Endometrial microvascular endothelial cells (primary cell): ENCODE measurements around the gene SBF2. TPM values are rescaled to one million over a fixed set of nuclear protein-coding genes. Genes with fewer than 3 reads are reported as not detected.

Experiments
- in situ Hi-C: cut with HindIII; loops from 2 replicates; pipeline ENCODE4 v1.10.0; 2017; ENCODE audit warnings: low sequenced_read_pairs, low pct_unique_long_range_greater_than_20kb; ENCODE audit errors: inconsistent ontology term
- total RNA-seq: library from RNA; depleted of rRNA; stranded (reverse); fragments of >200 nt; gene quantifications from one replicate; pipeline ENCODE4 v1.2.3, GENCODE V29; 2015; ENCODE audit errors: inconsistent ontology term

SBF2 gene
- total RNA-seq, 1 donor from 2014 or later, result 26.6 TPM

DNA sequence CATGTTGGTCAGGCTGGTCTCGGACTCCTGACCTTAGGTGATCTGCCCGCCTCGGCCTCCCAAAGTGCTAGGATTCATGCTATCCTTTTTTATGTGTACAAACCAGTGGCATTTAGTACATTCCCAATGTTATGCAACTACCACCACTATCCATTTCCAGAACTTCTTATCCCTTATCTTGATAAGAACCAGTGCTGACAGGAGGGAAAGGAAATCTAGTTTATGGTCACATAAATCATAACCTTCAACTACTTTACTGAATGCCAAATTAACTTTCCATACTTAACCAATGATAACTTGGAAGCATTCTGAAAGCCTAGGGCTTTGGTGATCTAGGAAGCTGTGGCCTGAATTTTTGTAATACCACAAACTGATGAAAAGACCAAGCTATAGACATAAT is 459.7 kb downstream of the SBF2 start:
- in situ Hi-C loops, result no loop called here

DNA sequence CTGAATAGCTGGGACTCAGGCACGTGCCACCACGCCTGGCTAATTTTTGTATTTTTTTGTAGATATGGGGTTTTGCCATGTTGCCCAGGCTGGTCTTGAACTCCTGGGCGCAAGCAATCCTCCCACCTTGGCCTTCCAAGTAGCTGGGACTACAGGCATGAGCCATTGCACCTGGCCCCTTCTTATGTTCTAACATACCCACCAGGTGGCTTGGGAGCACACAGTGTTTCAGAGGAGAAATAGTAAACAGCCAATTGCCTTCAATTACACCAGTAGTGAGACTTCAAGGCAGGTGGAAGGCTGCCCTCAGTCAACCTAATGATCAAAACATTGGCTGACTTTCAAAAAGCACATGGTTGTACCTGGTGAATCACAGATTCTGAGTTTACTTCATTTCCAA is 462.9 kb downstream of the SBF2 start:
- in situ Hi-C loops, result no loop called here

- in situ Hi-C loops, result no loop called here
Observed at GRCh38 chr11:9827708-9828107, 466.3 kb downstream of the SBF2 start.

- in situ Hi-C loops, result no loop called here
Observed at GRCh38 chr11:9826390-9826789, 467.6 kb downstream of the SBF2 start.

GRCh38 chr11:9825895-9826294 is 468.1 kb downstream of the SBF2 start:
- in situ Hi-C loops, result no loop called here

DNA sequence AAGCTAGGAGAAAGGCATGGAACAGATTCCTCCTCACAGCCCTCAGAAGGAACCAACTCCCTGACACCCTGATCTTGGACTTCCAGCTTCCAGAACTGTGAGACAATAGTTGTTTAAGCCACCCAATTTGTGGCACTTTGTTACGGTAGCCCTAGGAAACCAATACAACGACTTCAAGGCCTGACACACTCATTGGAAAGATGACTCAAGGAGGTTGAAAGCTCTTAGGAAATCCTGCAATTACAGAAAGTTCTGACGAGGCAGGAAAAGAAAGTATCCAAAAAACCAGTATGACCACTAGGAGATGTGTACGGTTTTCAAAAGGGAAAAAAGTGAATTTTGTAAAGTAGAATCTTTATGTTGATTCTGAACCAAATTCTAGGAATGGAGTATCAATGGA is 468.7 kb downstream of the SBF2 start:
- in situ Hi-C loops, result no loop called here

DNA sequence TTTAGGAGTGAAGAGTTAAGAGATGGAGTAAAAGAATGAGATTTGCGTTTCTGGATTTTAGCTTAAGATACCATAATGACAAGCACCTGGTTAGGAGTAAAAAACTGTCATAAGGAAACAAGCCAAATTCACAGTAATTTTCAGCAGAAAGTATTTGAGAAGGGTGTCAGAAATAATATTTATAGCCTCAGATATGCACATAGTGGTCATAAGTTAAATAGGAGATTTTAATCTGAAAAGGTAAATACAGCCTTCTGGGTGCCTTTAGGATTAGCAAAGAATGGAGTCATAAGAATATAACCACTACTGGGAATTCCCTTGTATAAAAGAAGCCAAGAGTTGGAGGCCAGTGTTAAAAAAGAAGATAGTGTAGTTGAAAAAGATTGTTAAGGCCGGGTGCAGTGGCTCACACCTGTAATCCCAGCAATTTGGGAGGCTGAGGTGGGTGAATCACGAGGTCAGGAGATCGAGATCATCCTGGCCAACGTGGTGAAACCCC is 470.1 kb downstream of the SBF2 start:
- in situ Hi-C loops, result no loop called here

GRCh38 chr11:9823439-9823838 is 470.6 kb downstream of the SBF2 start:
- in situ Hi-C loops, result no loop called here

DNA sequence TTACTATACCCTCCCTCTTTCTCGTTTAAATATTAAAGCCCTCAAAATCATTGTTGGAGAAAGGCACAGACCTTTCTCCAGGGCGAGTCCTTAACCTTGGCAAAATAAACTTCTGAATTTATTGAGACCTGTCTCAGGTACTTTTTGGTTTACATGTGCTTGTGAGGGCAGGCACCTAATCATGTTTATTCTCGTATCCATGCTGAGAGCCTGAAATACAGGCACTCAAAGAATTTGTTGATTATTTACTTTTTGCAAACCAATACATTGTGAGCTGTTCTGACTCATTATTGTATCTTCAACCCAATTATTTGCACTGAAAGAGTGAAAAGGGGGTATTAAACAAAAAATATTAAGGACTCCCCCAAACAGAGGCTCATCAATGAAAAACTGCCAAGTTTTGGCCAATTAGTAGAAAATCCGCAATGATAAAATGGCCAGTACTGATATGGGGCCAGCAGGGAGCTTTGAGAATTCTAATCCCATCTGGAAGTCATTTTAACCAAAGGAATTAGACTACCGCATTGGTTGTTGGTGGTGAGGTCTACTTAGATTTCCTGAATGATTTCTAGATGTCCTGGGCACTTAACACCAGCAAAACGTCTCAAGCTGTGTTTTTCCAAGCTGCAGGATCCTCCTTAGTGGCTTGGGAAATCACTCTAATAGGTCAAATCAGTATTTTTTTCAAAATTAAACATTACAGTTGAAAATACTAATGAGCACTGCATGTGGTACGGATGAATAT is 472.8 kb downstream of the SBF2 start:
- in situ Hi-C loops, result no loop called here

- in situ Hi-C loops, result no loop called here
Observed at GRCh38 chr11:9820260-9820659, 473.8 kb downstream of the SBF2 start.

- in situ Hi-C loops, result no loop called here
Observed at GRCh38 chr11:9817191-9817590, 476.8 kb downstream of the SBF2 start.

DNA sequence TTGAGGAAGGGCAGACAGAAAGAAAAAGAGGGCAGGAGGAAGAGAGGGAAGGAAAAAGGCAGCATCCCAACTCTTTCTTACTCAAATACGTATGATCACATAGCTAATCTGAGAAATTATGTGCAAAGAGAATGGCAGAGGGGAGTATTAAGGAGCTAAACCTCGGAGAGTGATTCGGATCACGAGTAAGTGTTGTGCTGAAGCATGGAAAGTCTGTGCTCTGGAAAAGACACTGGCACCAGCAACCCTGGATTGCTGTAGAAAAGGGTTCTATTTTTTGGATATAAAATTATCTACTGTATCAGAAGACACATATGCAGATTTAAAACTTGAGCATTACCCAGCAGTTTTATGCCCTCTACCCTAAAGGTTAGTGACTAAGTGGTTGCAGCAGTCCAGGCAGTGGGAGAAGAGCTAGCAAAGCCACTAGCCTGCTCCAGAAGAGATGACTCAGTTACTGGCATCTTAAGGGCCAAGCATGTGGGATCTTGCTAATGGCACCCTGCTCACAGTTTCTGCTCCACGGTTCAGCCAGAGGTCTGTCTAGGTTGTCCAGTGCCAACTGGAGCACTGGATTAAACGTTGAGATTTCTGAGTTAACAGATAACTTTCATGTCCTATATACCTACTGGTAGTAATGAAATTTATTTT is 478.4 kb downstream of the SBF2 start:
- in situ Hi-C loops, result no loop called here

DNA sequence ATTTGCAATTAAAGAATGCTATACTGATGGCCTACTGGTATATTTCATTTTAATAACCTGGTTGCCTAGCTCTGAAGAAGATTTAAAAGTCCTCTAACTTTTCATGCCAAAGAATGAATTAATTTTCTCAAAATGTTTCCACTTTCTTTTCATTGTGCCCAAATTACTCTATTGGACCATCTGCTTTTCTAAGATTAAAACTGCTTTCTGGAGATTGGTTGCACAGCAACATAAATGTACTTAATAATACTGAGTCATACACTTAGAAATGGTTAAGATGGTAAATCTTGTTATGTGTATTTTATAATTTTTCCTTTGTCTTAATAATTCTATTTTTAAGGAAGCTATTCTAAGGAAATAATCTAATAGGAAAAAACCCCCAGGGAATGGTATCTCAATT is 479.9 kb downstream of the SBF2 start:
- in situ Hi-C loops, result no loop called here

DNA sequence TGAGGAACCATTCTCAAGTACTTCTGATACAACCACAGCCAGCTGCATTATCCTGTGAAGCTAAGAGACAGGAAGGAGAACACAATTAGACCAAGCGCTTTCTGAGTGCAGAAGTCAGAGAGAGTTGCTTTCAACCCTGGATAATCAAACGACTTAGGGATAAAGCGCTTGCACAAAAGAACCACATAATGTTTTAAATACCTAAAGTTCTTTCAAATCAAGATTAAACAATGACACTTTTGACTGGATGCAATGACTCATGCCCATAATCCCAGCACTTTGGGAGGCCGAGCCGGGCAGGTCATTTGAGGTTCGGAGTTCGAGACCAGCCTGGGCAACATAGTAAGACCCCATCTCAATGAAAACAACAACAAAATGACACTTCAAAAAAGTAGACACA is 485.1 kb downstream of the SBF2 start:
- in situ Hi-C loops, result no loop called here

- in situ Hi-C loops, result no loop called here
Observed at GRCh38 chr11:9806946-9807687, 486.9 kb downstream of the SBF2 start.

DNA sequence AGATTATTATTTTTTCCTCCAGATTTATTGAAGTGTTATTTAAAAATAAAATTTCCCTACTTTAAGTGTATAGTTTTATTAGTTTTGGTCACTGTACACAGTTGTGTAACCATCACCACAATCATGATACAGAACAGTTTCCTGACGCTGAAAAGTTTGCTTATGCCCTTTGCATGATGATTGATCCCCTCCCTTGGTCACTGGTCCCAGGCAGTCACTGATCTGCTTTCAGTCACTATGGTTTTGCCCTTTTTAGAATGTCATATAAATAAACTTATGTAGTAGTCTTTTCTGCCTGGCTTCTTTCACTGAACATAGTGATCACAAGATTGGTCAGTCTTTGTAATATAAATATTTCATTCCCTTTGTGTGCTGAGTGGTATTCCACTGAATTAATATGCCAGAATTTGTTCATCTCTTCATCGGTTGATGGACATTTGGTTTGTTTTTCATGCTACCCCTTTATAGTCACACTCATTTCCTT is 489.6 kb downstream of the SBF2 start:
- in situ Hi-C loops, result no loop called here

DNA sequence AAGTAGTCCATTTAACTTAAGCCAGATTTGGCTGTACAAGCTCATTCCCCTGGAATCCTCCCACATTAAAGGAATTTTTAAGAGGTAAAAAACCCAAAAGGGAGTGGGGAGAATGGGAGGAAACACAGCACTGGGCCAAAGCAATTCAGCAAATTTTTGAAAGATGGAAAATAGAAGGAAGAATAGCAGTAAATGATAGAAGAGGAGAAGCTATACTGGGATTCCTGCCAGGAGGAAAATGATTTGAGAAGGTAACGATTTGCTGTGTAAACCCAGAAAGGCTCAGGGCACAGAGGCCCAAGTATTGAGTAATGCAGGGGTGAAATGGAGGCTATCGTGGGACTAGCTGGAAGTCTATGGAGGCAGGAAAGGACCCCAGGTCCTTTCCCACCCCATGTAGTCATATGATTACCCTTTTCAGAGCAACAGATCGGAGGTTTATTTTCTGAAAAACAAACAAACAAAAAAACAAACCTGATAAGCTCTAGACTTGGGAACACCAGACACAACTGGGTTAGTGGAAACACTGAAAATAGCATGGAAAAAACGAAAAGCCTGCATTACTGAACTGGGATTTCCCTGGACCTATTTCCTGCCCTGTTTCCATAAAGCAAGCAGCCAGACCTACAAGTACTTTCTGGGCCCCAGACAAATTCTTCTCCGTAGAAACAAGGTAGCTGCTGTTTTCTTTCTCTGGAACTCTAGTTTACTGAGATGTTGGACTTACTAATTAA is 490.2 kb downstream of the SBF2 start:
- in situ Hi-C loops, result no loop called here

GRCh38 chr11:9802291-9802861 is 491.6 kb downstream of the SBF2 start:
- in situ Hi-C loops, result no loop called here

GRCh38 chr11:9799886-9800285 is 494.1 kb downstream of the SBF2 start:
- in situ Hi-C loops, result no loop called here
